ENCODE measurements around the gene SECISBP2L.

DNA sequence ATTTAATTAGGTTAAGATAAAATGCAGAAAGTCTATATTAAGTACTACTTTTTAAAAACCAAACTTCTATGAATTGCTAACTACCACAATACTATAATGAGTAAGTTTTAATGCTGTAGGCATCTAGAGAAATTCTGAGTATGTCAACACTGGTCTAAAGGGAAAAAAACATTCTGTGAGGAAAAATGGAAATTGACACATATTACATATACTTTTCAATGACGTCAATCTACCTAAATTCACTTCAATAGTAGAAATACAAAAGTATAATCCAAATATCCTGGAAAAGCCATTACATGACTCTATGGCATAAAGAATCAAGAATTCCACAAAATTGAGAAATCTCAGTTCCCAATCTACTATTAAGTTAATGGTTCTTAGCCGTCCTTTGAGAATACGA, 2.2 kb downstream of the SECISBP2L start:
- no peak for TF ChIP-seq POLR2A (IDR thresholded peaks at IDR 0.05)
- TF ChIP-seq, protein P1, sequence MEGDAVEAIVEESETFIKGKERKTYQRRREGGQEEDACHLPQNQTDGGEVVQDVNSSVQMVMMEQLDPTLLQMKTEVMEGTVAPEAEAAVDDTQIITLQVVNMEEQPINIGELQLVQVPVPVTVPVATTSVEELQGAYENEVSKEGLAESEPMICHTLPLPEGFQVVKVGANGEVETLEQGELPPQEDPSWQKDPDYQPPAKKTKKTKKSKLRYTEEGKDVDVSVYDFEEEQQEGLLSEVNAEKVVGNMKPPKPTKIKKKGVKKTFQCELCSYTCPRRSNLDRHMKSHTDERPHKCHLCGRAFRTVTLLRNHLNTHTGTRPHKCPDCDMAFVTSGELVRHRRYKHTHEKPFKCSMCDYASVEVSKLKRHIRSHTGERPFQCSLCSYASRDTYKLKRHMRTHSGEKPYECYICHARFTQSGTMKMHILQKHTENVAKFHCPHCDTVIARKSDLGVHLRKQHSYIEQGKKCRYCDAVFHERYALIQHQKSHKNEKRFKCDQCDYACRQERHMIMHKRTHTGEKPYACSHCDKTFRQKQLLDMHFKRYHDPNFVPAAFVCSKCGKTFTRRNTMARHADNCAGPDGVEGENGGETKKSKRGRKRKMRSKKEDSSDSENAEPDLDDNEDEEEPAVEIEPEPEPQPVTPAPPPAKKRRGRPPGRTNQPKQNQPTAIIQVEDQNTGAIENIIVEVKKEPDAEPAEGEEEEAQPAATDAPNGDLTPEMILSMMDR (IDR thresholded peaks at IDR 0.05), result no peak
